Astrocyte (in vitro differentiated cells and primary cell): ENCODE data around the gene SNX15.

ENCODE experiments used
- CTCF ChIP-seq: IDR thresholded peaks from 2 replicates; pipeline ENCODE4 v1.5.1; 2011; ENCODE audit warnings: low read depth, mild to moderate bottlenecking, inconsistent platforms, low read length, moderate library complexity; ENCODE audit not compliant: insufficient read depth
- EZH2 ChIP-seq: IDR thresholded peaks from 2 replicates; pipeline ENCODE4 v1.6.1; 2012; ENCODE audit warnings: mild to moderate bottlenecking, low read length, inconsistent platforms; ENCODE audit not compliant: insufficient read depth

- no peak for TF ChIP-seq CTCF
- TF ChIP-seq EZH2 = no peak
Observed at GRCh38 chr11:65035579-65035978, 8.3 kb downstream of the SNX15 start.
